Transverse colon (tissue), 4 donors: ENCODE measurements around the gene MEIOB. TPM values are rescaled to one million over a fixed set of nuclear protein-coding genes. Genes with fewer than 3 reads are reported as not detected.

ENCODE experiments used
- DNase-seq: peaks from one replicate; pipeline ENCODE4 v3.0.0-alpha.2; 2019
- H3K27ac ChIP-seq, 4 donors: fragments of 200-600 bp; sonication (generic); 2 replicates each; pipeline ENCODE4 v1.5.1; 2016 to 2018; ENCODE audit warnings: inconsistent platforms in 4 of 4
- H3K27me3 ChIP-seq: fragments of 200-600 bp; sonication (generic); 2 replicates; pipeline ENCODE4 v1.5.1; 2017; ENCODE audit warnings: inconsistent platforms
- H3K36me3 ChIP-seq, 4 donors: fragments of 200-600 bp; sonication (generic); 2 replicates each; pipeline ENCODE4 v1.5.1; 2017 to 2019; ENCODE audit warnings: inconsistent platforms in 4 of 4
- H3K4me1 ChIP-seq, 4 donors: fragments of 200-600 bp; sonication (generic); 2 replicates each; pipeline ENCODE4 v1.5.1; 2017 to 2020; ENCODE audit warnings: inconsistent platforms in 4 of 4
- H3K4me3 ChIP-seq, 4 donors: fragments of 200-600 bp; sonication (generic); 1 replicate in 1 of 4; 2 replicates in 3 of 4; pipeline versions ENCODE4 v1.5.1 to v1.6.1; 2017 to 2019; ENCODE audit warnings: inconsistent platforms in 4 of 4
- H3K9me3 ChIP-seq, 2 donors: fragments of 200-600 bp; sonication (generic); 2 replicates each; pipeline ENCODE4 v1.5.1; 2017 to 2019; ENCODE audit warnings: inconsistent platforms in 2 of 2
- EP300 ChIP-seq: sonication (generic); formaldehyde crosslinking; IDR thresholded peaks from one replicate; pipeline ENCODE4 v1.6.1; 2017; ENCODE audit warnings: antibody characterized with exemption, low read depth
- POLR2A ChIP-seq: fragments of 450-650 bp; IDR thresholded peaks from one replicate; pipeline ENCODE4 v1.6.1; 2016; ENCODE audit warnings: antibody characterized with exemption, mild to moderate bottlenecking, moderate library complexity
- POLR2AphosphoS5 ChIP-seq, 3 donors: sonication (generic); formaldehyde crosslinking; IDR thresholded peaks; one replicate each; pipeline ENCODE4 v1.6.1; 2016; ENCODE audit warnings: antibody characterized with exemption in 3 of 3
- WGBS, 2 donors: methylation state at CpG; one replicate each; pipeline ENCODE4 v1.1.5; 2018; ENCODE audit warnings: low coverage in 1 of 2; 5-methylcytosine and 5-hydroxymethylcytosine counted together
- in situ Hi-C, 4 donors: fragments of 200-750 bp; cut with MboI; loops; one replicate each; pipeline versions ENCODE4 v1.15.0 to v1.15.1; 2017; ENCODE audit warnings: low sequenced_read_pairs in 3 of 4, low pct_ligation_motif_present in 1 of 4, low pct_unique_long_range_greater_than_20kb in 1 of 4
- intact Hi-C: fragments of 100-400 bp; cut with DNase I; formaldehyde crosslinking; loops from one replicate; pipeline ENCODE4 v1.15.1; 2023; ENCODE audit warnings: low total_unique reads
- total RNA-seq, 4 donors: library from RNA; depleted of rRNA; stranded (reverse); fragments of >200 nt; gene quantifications; one replicate each; pipeline ENCODE4 v1.1.0, GENCODE V29; 2016
- TF ChIP-seq, protein P1 (sequence below), 5 experiments: fragments of 200-600 bp in 3 of 5; fragments of 450-650 bp in 2 of 5; sonication (generic) in 3 of 5; IDR thresholded peaks; 1 replicate in 2 of 5; 2 replicates in 3 of 5; pipeline ENCODE4 v1.5.1; 2016 to 2017; ENCODE audit warnings: antibody characterized with exemption in 5 of 5, inconsistent platforms in 3 of 5, mild to moderate bottlenecking in 2 of 5, moderate library complexity in 1 of 5

MEIOB gene
- total RNA-seq, 4 donors from 2014 or later, result not detected

DNA sequence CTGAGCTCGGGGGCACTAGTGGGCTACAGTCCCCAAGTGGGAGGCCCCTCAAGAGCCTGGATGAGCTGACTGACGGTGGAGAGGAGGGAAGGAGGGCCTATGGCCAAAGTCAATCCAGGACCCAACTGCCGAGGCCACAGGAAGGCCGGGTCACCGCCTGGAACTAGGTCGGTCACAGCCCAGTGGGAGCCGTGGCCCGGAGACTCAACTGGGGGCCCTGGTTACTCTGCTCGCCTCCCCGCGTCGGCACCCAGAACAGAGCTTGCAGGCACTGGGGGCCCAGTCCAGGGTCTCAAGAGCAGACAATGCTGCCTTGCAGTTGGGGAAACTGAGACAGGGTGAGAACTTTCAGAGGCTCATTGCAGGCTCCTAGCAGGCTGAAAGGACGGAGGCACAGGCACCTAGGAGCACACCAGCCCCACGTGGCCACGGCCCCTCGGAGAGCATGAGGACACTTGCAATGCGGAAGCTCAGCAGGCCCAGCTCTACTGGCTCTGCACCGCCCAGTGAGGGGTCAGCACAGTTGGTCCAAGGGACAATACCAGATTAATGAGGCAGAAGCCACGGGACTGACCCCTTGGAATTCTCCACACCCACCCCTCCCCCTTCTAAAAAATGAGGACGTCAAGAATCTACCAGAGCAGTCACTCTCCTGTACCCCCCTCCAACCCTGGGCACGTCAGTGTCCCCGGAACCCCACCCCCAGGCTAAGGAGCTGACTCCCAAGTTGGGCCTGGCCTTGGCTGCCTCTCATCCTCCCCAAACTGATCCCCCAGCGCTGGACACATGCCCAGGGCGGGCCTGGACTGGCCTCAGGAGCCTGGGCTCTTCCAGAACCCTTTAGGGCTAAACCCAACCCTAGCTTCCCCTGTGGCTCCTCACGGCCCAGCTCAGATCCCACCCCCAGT lies 44.0 kb upstream of the MEIOB start:
- Histone ChIP-seq H3K9me3 (no peaks in the 10 kb centered on the region), H3K36me3 (no peaks in the 10 kb centered on the region), H3K4me3 (no peak overlapping the region), H3K4me1 (peaks cover 10 to 42% (median 35%) of the 10 kb centered on the region in 4 donors), H3K27ac (no peak overlapping the region), H3K27me3 (peaks cover 60% of the 10 kb centered on the region)
- intact Hi-C loops (no loop called here), in situ Hi-C loops (no loop called here)
- TF ChIP-seq EP300 (no peak), POLR2AphosphoS5 (IDR thresholded peaks at IDR 0.05) (no peak), POLR2A (no peak)
- TF ChIP-seq, protein P1, sequence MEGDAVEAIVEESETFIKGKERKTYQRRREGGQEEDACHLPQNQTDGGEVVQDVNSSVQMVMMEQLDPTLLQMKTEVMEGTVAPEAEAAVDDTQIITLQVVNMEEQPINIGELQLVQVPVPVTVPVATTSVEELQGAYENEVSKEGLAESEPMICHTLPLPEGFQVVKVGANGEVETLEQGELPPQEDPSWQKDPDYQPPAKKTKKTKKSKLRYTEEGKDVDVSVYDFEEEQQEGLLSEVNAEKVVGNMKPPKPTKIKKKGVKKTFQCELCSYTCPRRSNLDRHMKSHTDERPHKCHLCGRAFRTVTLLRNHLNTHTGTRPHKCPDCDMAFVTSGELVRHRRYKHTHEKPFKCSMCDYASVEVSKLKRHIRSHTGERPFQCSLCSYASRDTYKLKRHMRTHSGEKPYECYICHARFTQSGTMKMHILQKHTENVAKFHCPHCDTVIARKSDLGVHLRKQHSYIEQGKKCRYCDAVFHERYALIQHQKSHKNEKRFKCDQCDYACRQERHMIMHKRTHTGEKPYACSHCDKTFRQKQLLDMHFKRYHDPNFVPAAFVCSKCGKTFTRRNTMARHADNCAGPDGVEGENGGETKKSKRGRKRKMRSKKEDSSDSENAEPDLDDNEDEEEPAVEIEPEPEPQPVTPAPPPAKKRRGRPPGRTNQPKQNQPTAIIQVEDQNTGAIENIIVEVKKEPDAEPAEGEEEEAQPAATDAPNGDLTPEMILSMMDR (IDR thresholded peaks at IDR 0.05), result no peak
- no peak for DNase-seq
- 74 to 83% methylated on average over 2 to 25 of the region's 25 CpGs for WGBS, 2 donors

DNA sequence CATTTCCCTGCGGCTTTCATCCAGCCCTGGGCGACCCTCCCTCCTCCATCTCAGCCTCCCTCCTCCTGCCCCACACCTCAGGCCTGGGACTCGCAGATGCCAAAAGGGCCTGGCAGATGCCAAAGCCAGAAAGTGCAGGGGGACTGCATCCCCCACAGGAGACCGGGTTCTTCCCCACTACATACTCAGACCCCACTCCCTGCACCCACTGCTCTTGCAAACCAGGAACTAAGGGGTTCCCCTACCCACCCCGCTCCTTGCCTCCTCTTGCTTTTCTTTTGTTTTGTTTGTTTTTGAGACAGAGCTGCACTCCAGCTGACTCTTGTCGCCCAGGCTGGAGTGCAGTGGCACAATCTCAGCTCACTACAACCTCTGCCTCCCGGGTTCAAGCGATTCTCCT lies 43.0 kb upstream of the MEIOB start:
- WGBS, 2 donors, result 53 to 82% methylated on average over 2 to 8 of the region's 8 CpGs
- DNase-seq, result no peak
- peaks cover 51% of the 10 kb centered on the region for H3K27me3 ChIP-seq
- H3K4me1 ChIP-seq, result peaks cover 10 to 39% (median 39%) of the 10 kb centered on the region in 4 donors
- no peaks in the 10 kb centered on the region for H3K9me3 ChIP-seq
- no peak overlapping the region for H3K4me3 ChIP-seq
- H3K27ac ChIP-seq, result no peak overlapping the region
- no peak for TF ChIP-seq EP300
- no peak for TF ChIP-seq POLR2AphosphoS5 (IDR thresholded peaks at IDR 0.05)
- TF ChIP-seq, protein P1 (IDR thresholded peaks at IDR 0.05), result no peak
- TF ChIP-seq POLR2A, result no peak
- intact Hi-C loops (no loop called here), in situ Hi-C loops (no loop called here)
- no peaks in the 10 kb centered on the region for H3K36me3 ChIP-seq

DNA sequence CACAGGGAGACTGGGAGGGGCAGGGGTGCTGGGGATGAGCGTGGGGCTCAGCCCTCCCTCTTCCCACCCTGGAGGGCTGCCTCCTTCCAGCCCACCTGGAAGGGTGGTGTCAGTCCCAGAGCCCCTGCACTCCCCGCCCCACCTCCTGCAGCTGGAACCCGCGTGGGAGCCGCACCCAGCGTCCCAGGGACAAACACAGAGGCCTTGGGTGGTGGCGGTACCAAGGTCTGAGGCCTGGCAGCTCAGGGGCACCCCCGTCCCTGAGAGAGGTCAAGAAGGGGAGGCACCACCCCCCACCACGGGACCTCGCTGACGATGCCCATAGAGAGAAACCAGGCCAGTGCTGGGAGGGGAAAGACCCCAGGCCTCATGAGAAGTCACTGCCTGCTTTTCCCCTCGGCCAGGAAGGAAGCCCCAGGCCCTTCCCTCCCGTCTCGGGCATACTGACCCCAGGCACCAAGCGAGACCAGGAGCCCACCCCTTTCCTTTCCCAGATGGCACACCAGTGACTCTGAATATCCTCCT lies 42.2 kb upstream of the MEIOB start:
- Histone ChIP-seq H3K4me1 (peaks cover 10 to 39% (median 37%) of the 10 kb centered on the region in 4 donors), H3K9me3 (no peaks in the 10 kb centered on the region), H3K27ac (peak overlapping the region; percentile 4 to 84 (median 69)), H3K4me3 (no peak overlapping the region), H3K27me3 (peaks cover 43% of the 10 kb centered on the region), H3K36me3 (no peaks in the 10 kb centered on the region)
- intact Hi-C loops (no loop called here), in situ Hi-C loops (no loop called here)
- no peak for TF ChIP-seq EP300
- no peak for TF ChIP-seq POLR2A
- TF ChIP-seq, protein P1 (IDR thresholded peaks at IDR 0.05), result no peak
- TF ChIP-seq POLR2AphosphoS5 (IDR thresholded peaks at IDR 0.05), result no peak
- DNase-seq, result peak; percentile 40
- 27% methylated on average over 15 of the region's 15 CpGs; no CpG with 5 or more reads in 1 of the 2 donors for WGBS, 2 donors

DNA sequence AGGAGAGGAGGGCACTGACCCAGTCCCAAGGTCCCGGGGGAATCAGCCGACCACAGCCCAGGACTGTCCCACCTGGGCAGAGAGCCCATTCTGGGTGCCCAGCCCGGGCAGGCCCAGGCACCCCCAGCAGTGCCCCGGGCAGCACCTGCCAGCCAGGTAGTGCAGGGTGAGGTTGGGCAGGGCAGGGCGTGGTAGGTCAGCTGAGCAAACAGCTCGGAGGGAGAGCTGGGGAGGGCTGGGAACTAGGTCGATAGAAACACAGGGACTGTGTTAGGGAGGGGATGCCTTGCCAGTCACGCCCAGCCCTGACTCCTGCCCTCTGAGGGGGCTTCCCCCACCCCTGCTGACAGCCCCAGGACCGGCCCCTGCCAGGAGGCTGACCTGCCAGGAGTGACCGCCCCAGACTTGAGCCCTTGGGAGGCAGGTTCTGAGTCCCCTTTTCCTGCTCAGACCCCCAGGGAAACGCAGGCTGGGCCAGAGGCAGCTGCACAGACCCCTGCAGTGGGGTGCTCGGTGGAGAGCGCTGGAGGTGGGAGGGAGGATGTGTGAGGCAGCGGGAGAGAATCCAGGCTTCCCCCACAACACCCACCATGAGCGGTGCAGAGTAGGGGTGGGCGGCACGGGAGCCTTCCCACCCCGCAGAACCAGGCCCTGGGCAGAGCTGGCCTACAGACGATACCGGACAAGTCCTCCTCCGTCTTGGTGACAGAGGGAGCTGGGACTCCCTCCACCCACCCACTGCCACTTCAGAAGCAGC lies 41.5 kb upstream of the MEIOB start:
- Histone ChIP-seq H3K27me3 (peaks cover 41% of the 10 kb centered on the region), H3K9me3 (no peaks in the 10 kb centered on the region), H3K4me3 (no peak overlapping the region), H3K36me3 (no peaks in the 10 kb centered on the region), H3K4me1 (peaks cover 7 to 36% (median 32%) of the 10 kb centered on the region in 4 donors), H3K27ac (peak overlapping the region; percentile 46 to 84 (median 69))
- peak; percentile 91 for DNase-seq
- in situ Hi-C loops (no loop called here), intact Hi-C loops (no loop called here)
- peak; percentile 54 for TF ChIP-seq EP300
- TF ChIP-seq POLR2A, result peak; percentile 44
- peak; percentile 57 to 61 (median 60) for TF ChIP-seq POLR2AphosphoS5 (IDR thresholded peaks at IDR 0.05)
- TF ChIP-seq, protein P1 (IDR thresholded peaks at IDR 0.05), result no peak
- WGBS, 2 donors, result 40% methylated on average over 21 of the region's 21 CpGs; no CpG with 5 or more reads in 1 of the 2 donors
